NCI-H345 treated with DMSO at 0.1 percent for 48 hours (cell line): ENCODE measurements around the gene CYP46A1.

Experiments
- DNase-seq: peaks from one replicate; lab custom pipeline; 2025; ENCODE audit not compliant: unreplicated experiment; lab: John Stamatoyannopoulos, UW

The CYP46A1 gene

DNA sequence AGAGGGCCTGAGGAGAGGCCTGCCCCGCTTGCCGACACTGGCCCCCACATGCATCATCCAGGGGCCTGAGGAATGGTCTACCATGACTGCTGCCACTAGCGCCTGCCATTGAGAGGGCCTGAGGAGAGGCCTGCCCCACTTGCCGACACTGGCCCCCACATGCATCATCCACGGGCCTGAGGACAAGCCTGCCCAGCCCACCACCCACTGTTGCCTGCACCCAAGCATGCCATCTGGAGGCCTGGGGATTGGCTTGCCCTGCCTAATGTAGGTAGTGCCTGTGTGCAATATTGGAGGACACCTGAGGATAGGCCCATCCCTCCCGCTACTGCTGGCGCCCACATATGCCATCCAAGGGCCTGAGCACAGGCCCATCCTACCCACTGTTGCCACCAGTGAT, 24.4 kb downstream of the CYP46A1 start:
- DNase-seq = no peak

DNA sequence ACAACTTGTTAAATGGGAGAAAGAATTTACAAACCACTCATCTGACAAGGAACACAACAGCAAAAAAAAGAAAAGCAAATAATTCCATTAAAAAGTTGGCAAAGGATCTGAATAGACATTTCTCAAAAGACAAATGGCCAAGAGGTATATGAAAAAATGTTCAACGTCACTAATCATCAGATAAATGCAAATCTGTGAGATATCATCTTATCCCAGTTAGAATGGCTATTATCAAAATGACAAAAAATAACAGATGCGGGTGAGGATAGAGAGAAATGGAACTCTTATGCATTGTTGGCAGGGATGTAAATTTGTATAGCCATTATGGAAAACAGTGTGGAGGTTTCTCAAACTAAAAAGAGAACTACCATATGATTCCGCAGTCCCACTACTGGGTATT, 29.9 kb downstream of the CYP46A1 start:
- no peak for DNase-seq

DNA sequence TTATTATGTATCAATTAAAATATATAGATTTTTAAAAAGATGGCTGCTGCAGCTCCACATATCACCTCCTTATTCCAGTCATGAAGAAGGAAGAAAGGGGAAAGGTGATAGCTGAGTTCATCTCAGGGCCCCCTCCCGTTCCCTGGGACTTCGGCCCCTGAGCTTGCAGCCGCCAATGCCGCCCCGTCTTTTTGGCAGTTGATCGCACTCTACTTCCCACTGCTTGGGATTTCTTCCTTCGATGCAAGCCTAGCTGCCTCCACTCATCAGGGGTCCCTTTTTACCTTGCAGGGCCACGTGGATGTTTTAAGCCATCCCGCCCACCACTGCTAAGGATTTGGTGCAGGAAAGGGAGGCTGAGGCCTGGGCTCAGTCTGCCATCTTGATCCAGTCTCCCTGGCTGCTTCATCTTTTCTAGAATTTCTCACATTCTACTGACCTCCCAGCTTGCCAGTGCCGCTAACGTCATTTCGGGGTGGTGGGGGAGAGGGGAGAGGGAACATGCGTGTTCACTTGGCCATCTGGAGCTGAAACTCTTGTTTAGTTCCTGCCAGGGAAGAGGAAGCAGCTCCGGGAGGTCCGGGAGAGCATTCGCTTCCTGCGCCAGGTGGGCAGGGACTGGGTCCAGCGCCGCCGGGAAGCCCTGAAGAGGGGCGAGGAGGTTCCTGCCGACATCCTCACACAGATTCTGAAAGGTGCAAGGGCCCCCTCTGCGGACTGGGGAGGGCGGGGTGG, 31.3 kb downstream of the CYP46A1 start:
- DNase-seq = no peak

DNA sequence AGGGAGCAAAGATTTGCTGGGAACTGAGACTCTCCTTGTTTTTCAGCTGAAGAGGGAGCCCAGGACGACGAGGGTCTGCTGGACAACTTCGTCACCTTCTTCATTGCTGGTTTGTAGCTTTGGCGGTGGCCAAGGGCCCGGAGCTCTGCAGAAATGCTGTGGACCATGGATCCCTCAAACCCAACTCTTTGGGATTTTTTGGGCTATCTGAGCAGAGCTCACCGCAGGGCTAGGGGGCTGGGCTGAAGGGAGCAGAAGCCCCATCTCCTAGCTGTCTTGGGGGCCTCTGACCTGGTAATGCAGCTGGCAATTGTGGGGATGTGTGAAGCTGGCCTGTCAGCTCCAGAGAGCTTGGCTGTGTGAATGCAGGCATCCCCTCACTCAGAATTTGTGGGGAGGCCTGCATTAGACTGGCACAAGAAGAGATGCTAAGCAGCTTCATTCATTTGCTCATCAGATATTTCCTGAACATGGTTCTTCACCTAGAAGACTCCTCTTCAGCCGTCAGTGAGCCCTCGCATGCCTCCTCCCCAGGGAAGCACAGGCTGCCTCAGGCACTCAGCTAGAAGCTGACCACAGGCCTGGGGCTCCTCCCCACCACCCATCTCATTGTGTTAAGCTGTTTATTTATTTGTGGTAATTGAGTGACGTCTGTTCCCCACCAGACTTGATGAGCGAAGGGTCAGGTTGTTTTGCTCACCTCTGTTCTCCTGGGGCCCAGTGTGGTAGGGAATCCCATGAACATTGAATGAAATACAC, 32.2 kb downstream of the CYP46A1 start:
- DNase-seq = no peak

DNA sequence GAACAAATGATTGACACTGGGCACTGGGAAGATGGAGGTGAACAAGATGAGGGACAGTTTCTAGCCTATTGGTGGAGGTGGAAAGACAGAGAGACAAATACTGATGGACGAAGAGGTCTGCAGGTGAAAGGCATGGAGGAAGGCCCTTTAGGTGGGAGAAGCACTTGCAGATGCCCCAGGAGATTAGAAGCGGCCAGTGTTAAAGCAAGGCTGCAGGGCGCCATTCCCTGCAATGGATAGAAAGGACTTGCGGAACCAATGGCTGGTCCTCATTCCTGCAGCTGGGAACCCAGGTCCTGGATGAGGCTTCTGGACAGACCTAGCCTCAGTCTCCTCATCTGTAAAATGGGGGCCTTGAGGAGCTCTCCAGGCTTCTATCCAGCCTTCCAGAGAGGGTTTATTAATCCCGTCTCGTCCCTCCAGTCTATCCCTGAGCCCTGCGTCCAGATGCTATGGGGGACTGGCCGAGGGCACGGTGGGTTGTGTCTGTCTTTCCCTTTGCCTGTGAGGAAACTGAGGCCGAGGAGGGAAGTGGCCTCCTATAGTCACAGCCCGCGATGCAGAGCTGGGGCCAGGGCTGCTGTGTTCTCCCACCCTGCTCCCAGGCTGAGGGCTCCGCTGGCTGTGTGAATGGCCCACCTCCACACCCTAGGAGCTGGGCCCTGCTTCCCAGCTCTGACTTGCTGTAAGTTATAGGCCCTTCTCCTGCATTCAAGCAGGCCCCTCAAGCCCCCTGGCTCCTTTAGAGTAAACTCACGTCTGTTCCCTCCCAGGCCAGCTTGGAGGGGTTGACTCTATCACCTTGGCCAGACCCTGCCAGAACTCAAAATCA, 33.0 kb downstream of the CYP46A1 start:
- DNase-seq = no peak

DNA sequence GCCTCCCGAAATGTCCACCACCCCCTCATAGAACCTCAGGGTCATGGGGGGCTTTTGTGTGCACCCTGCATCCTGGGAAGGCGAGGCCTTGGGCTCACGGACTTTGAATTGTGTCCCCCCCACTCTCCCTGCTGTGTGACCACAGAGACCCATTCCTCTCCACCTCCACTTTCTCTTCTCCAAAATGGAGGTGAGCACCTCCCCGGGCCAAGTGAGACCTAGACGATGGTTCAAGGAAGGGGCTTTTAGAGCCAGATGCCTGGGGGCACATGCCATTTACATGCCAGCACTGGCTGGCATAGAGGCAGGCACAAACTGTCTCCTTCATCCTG, 33.5 kb downstream of the CYP46A1 start:
- no peak for DNase-seq

DNA sequence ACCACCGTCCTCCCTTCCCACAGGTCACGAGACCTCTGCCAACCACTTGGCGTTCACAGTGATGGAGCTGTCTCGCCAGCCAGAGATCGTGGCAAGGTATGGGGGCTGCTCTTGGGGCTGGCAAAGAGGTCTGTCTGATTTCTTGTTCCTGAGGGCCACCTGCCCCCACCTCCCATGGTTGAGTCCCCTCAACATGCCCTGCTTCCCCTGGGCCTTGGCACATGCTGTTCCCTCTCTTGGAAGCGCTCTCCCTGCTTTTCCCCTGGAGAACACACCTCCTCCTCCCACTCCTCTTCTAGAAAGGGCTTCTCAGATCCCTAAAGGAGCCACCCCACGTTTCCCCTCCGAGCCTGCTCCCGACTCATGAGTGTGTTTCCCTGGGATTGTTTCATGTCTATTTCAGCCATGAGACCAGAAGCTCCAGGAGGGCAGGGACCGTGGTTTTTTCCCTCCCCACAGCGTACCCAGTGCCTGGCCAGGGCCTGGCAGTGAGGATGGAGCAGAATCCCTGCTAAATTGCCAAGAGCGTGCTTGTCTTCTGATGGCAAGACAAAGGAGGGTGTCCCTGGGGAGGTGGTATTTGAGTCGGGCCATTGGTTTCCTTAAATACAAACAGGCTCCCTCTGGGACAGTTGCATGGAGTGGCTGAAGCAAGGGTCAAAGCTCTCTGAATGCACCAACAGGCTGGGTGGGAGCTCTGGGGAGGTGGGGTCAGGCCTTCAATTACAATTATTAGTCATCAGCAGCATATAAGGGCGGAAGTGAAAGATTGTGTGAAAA, 34.1 kb downstream of the CYP46A1 start:
- DNase-seq = no peak

DNA sequence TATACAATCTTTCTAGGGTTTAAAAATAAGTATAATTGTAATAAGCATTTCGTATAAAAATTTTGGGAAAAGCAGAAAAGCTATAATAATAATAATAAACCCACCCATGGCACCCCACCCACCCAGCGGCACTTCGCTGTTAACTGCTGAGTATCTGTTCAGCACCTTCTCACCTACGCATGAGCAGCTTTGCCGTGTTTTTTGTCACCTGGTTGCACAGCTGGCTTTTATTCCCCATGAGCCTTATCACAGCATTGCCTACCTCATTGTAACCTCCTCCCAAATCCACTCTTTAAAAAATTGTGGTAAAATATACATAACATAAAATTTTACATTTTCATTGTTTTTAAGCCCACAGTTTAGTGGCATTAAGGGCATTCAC, 34.7 kb downstream of the CYP46A1 start:
- DNase-seq = no peak

DNA sequence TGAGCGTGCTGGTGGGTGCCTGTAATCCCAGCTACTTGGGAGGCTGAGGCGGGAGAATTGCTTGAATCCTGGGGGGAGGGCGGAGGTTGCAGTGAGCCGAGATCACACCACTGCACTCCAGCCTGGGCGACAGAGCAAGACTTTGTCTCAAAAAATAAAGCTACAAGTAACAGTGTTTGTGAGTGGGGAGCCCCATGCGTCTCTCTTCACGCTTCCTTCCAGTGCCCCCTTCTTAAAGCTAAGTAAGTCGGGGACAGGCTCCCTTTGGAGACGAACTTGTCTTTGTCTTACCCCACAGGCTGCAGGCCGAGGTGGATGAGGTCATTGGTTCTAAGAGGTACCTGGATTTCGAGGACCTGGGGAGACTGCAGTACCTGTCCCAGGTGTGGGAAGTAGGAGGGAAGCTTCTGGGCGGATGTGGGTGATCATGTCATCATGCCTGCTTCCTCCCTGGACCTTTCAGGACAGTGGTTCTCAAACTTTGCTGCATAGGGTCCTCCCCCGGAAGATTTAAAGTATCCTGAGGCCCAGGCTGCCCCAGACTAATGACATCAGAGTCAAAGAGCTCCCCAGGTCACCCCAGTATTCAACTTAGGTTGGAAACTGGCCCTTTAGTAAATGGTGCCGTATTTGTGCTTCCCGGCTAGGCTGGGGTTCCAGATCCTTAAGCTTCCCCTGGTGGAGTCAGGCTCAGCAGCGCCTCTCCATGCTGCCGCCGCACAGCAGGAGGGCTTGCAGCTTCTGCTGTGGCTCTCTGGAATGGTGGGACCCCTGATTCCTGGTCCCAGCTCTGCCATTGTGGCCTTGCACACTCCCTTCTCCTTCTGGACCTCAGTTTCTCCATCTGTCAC, 37.1 kb downstream of the CYP46A1 start:
- no peak for DNase-seq

DNA sequence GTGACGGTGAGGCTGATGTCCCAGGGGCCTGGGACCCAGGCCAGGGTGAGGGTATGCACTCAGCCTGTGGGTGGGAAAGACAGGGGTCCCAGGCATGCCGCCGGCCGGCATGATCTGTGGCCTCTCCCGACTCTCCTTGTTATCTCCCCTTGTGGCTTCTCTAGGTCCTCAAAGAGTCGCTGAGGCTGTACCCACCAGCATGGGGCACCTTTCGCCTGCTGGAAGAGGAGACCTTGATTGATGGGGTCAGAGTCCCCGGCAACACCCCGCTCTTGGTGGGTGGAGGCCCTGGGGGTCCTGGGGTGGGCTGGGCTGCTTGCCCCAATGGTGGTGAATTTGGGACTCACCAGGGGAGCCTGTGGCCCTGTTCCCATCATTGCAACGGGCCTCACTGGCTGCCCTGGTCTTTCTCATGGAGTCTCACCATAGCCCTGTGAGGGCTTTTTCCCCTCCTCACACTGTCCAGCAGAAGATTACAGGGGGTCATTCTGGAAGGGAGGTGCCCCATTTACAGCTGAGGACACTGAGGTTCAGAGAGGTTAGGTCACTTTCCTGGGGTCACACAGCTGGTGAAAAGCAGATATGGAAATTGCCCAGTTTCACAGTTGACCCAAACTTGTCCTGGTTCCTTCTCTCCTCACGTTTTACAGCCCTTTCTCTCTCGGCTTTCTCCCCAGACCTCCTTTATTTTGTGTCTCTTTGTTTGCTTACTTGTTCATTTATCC, 37.9 kb downstream of the CYP46A1 start:
- DNase-seq = no peak

DNA sequence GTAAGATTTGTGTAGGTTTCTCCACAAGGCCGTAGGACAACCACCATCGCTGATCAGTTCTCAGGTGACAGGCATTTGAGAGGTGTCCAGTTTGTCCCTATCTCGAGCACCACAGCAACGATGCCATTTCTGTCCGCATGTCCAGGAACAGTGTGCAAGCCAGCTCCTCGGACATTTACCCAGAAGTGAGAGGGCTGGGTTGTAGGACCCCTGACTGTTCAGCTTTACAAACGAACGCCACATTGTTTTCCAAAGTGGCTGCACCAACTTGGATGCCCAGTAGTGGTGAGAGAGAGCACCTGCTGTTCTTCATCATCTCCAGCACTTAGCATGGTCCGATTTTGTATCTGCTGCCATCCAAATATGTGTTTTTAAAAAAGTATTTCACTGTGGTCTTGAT, 38.6 kb downstream of the CYP46A1 start:
- DNase-seq = no peak

DNA sequence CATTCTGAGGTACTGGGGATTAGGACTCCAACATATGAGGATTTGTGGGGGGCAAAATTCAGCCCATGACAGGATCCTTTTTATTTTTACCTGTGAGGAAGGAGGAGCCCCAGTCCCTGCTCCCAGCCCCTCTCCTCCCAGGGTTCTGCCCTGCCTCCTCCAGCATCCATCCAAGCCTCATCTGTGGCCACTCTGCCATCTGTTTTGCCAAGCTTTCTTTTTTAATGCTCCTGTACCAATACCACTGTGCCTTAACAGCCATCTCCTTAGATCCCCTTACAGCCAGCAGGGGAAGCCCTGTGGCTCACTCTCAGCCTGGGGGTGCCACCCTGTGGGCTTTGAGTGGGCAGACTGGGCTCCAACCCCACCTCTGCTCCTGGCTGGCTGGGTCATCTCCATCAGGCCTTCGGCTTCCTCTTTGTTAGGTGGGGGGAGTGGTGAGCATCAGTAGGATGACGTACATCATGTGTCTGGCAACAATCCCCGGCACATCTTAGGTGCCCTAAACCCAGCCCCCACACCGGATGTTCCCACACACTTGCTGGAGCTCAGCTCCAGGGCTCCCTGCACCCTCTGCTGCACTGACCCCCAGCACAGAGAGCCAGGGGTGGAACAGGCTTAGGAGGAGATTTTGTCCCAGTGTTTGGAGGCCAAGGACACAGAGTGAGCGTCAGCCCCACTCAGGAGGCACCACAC, 40.2 kb downstream of the CYP46A1 start:
- no peak for DNase-seq

DNA sequence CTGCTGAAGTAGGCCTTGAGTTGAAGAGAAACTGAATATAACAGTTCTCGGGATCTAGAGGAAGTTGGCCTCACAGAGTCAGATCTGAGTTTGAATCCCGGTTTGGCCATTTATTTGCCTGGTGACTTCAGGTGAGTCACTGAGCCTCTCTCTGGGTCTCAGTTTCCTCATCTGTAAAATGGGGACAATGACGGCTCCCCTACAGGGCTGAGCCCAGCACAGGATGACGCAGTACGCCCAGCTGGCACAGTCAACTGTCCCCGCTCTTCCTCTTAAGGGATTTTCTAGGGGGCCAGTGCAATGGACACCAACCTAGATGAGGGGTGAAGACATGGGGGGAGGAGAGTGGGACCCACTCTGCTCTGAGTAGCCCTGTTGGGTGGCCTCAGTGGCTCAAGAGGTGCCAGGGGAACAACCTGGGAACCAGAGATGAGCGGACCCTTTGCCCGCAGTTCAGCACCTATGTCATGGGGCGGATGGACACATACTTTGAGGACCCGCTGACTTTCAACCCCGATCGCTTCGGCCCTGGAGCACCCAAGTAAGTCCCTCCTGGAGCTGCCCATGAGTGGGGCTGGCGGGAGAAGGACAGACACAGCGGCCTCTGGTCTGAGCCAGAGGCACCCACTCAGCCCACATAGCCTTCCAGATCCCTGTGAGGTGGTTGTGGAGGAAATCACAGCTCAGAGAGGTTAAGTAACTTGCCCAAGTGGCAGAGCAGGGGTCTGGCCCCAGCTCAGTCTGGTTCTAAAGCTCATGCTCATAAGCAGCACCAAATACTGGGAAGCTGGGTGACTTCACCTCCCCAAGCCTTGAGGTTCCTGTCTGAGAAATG, 41.1 kb downstream of the CYP46A1 start:
- no peak for DNase-seq

DNA sequence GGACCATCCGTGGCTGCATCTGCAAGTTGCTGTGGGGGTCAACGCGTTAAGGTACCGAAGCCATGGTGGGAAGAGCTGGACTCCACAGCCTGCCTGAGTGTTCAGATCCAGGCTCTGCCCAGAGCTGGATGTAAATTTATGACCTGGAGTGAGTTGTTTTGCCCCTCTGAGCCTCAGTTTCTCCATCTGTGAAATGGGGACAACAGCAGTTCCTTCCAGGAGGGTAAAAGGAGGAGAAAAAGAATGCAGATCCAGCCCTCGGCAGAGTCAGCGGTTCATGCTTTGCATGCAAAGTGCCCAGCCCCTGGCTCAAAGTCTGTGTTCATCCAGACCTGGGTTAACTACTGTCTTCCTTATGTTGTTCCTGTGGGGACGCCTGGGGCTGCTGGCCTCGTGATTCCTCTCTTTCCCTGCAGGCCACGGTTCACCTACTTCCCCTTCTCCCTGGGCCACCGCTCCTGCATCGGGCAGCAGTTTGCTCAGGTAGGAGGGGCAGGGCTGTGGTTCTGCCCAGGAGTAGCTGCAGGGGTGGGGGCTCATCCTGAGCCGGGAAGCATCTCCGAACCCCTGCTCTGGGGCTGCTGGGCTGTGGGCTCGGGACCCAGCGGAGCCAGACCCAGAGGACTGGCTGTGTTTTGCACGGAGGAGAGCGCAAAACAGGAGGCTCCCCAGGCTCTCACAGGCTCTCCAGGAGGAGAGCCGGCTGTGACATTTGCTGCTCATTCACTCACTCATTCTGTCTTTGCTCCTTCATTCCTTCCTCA, 41.9 kb downstream of the CYP46A1 start:
- no peak for DNase-seq

DNA sequence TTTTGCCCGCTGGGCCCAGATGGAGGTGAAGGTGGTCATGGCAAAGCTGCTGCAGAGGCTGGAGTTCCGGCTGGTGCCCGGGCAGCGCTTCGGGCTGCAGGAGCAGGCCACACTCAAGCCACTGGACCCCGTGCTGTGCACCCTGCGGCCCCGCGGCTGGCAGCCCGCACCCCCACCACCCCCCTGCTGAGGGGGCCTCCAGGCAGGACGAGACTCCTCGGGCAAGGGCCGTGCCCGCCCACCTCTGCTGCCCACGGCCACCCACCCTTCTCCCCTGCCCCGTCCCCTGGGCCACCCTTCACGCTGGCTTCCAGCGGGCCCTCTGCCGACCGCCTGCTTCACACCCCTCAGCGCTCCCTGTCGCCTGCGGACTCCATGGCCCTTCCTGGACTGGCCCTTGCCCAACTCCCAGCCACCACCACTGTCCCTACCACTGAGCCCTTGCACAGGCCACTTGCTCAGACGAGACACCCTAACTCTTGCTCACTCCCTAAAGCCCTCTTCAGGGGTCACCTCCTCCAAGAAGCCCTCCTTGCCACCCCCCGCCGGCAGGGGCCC, 42.5 kb downstream of the CYP46A1 start:
- no peak for DNase-seq

DNA sequence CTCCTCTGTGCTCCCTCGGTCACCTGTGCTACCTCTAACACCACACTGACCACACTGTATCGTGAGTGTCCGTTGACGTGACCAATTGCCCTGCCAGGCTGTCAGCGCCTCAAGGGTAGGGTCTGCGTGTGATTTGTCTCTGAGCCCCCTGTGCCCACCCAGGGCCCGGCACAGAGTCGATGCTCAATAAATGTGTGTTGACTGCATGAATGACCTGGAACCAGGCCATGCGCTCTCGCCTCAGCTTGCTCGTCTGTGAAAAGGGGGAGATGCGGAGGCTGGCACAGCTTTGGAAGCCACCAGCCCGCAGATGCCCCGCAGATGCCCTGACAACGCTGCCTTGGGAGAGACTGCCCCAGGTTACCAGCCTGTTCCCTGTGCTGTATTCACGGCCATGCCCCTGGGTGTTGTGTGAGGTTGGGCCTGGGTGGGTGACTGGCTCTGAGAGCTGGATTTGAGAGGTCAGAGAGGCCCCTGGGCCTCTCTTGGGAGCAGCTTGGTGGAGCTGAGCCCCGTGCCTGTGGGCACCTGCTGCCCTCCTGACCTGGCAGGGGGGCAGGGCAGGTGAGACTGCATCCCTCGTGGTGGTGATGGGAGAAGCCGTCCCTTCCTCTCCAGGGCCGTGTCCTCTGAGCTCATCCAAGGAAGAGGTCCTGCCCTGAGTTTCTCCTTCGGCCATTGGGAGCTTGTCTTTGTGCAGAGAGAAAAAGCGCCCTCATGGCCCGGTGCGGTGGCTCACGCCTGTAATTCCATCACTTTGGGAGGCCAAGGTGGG, 43.2 kb downstream of the CYP46A1 start:
- DNase-seq = no peak
